GM23338 (cell line): ENCODE measurements around the gene FGF13. TPM values are rescaled to one million over a fixed set of nuclear protein-coding genes. Genes with fewer than 3 reads are reported as not detected.

Experiments
- ATAC-seq: fragments of 200-7000 bp; cut with Tn5 transposase; 3 replicates; pipeline ENCODE4 v1.9.1; 2020
- DNase-seq: peaks from one replicate; pipeline ENCODE4 v3.0.0-alpha.2; 2015; ENCODE audit warnings: low spot score
- H2AFZ ChIP-seq: fragments of 200-600 bp; sonication (generic); 2 replicates; pipeline ENCODE4 v1.8.0; 2016; ENCODE audit warnings: antibody characterized with exemption, mild to moderate bottlenecking, moderate library complexity
- H3F3A ChIP-seq: fragments of 200-600 bp; sonication (generic); replicated peaks from 2 replicates; pipeline ENCODE4 v1.8.0; 2017; ENCODE audit warnings: antibody characterized with exemption, mixed run types, low read depth
- H3K27ac ChIP-seq: fragments of 200-600 bp; sonication (generic); 2 replicates; pipeline ENCODE4 v1.6.1; 2016; ENCODE audit warnings: low read depth
- H3K27me3 ChIP-seq: fragments of 200-600 bp; sonication (generic); 2 replicates; pipeline ENCODE4 v1.8.0; 2016; ENCODE audit warnings: mild to moderate bottlenecking, mixed run types, moderate library complexity; ENCODE audit not compliant: insufficient read depth
- H3K36me3 ChIP-seq: fragments of 200-600 bp; sonication (generic); 2 replicates; pipeline ENCODE4 v1.8.0; 2016; ENCODE audit warnings: mild to moderate bottlenecking; ENCODE audit not compliant: insufficient read depth
- H3K4me1 ChIP-seq: fragments of 200-600 bp; sonication (generic); 2 replicates; pipeline ENCODE4 v1.8.0; 2016; ENCODE audit warnings: mild to moderate bottlenecking, moderate library complexity; ENCODE audit not compliant: insufficient read depth
- H3K4me2 ChIP-seq: fragments of 200-600 bp; sonication (generic); 2 replicates; pipeline ENCODE4 v1.7.1; 2017; ENCODE audit warnings: mixed run types
- H3K4me3 ChIP-seq: fragments of 200-600 bp; sonication (generic); 2 replicates; pipeline ENCODE4 v1.6.1; 2016; ENCODE audit warnings: mixed run types
- H3K79me2 ChIP-seq: fragments of 200-600 bp; sonication (generic); replicated peaks from 2 replicates; pipeline ENCODE4 v1.8.0; 2017; ENCODE audit warnings: mild to moderate bottlenecking; ENCODE audit not compliant: insufficient read depth
- H3K9me2 ChIP-seq: fragments of 200-600 bp; sonication (generic); 2 replicates; pipeline ENCODE4 v1.8.0; 2017; ENCODE audit not compliant: insufficient read depth
- H4K20me1 ChIP-seq: fragments of 200-600 bp; sonication (generic); replicated peaks from 2 replicates; pipeline ENCODE4 v1.8.0; 2017; ENCODE audit warnings: mild to moderate bottlenecking; ENCODE audit not compliant: insufficient read depth
- H3K27ac Mint-ChIP-seq: 2 replicates; pipeline ENCODE4 v1.8.0; 2020; ENCODE audit warnings: inconsistent platforms, mild to moderate bottlenecking, moderate library complexity, mixed read lengths
- H3K27me3 Mint-ChIP-seq: 3 replicates; pipeline ENCODE4 v1.8.0; 2022; ENCODE audit warnings: low read depth, mild to moderate bottlenecking, moderate library complexity, mixed read lengths, inconsistent platforms; ENCODE audit not compliant: insufficient read depth, poor library complexity
- H3K36me3 Mint-ChIP-seq: 3 replicates; pipeline ENCODE4 v1.8.0; 2021; ENCODE audit warnings: low read depth, mild to moderate bottlenecking, inconsistent platforms, moderate library complexity, mixed read lengths
- H3K4me1 Mint-ChIP-seq: 3 replicates; pipeline ENCODE4 v1.8.0; 2020; ENCODE audit warnings: mild to moderate bottlenecking, inconsistent platforms, mixed read lengths
- H3K4me3 Mint-ChIP-seq: 3 replicates; pipeline ENCODE4 v1.8.0; 2021; ENCODE audit warnings: moderate library complexity, mild to moderate bottlenecking, inconsistent platforms, mixed read lengths
- H3K9me3 Mint-ChIP-seq: 3 replicates; pipeline ENCODE4 v1.8.0; 2020; ENCODE audit warnings: moderate library complexity, mild to moderate bottlenecking, inconsistent platforms, mixed read lengths
- CREB1 ChIP-seq: fragments of 250-450 bp; sonication (Bioruptor Pico); IDR thresholded peaks from 2 replicates; pipeline ENCODE4 v1.5.0; 2020; ENCODE audit warnings: low read depth, mild to moderate bottlenecking, moderate library complexity
- EZH2 ChIP-seq: fragments of 200-600 bp; sonication (generic); IDR thresholded peaks from one replicate; pipeline ENCODE4 v1.8.0; 2017; ENCODE audit warnings: antibody characterized with exemption, mild to moderate bottlenecking, low read depth; ENCODE audit not compliant: unreplicated experiment
- EZH2phosphoT487 ChIP-seq: fragments of 200-600 bp; sonication (generic); IDR thresholded peaks from one replicate; pipeline ENCODE4 v1.8.1; 2018; ENCODE audit warnings: antibody characterized with exemption; ENCODE audit not compliant: unreplicated experiment
- JUNB ChIP-seq: IDR thresholded peaks from one replicate; pipeline ENCODE4 v1.6.1; 2016; ENCODE audit warnings: antibody characterized with exemption; ENCODE audit not compliant: unreplicated experiment
- NANOG ChIP-seq: IDR thresholded peaks from 2 replicates; pipeline ENCODE4 v1.6.1; 2016; ENCODE audit warnings: antibody characterized with exemption, borderline replicate concordance
- POLR2AphosphoS5 ChIP-seq: IDR thresholded peaks from 2 replicates; pipeline ENCODE4 v1.6.1; 2016; ENCODE audit warnings: antibody characterized with exemption, low read depth
- STAT1 ChIP-seq: IDR thresholded peaks from one replicate; pipeline ENCODE4 v1.6.1; 2016; ENCODE audit warnings: antibody characterized with exemption; ENCODE audit not compliant: unreplicated experiment
- ZNF114 ChIP-seq: fragments of 250-450 bp; sonication (Bioruptor Pico); IDR thresholded peaks from 2 replicates; pipeline ENCODE4 v1.5.0; 2020; ENCODE audit warnings: mild to moderate bottlenecking, moderate library complexity
- ZNF331 ChIP-seq: fragments of 250-450 bp; sonication (Bioruptor Pico); IDR thresholded peaks from 2 replicates; pipeline ENCODE4 v1.5.0; 2020; ENCODE audit warnings: low read depth, mild to moderate bottlenecking, moderate library complexity
- polyA plus RNA-seq: library from polyadenylated mRNA; unstranded; fragments of >200 nt; fragmentation: Nextera tagmentation; extraction: Ambion mirVana; gene quantifications from 2 replicates; pipeline ENCODE4 v1.2.1, GENCODE V29; 2016
- total RNA-seq: library from RNA; depleted of rRNA; stranded (reverse); fragments of >200 nt; shearing (Covaris generic); gene quantifications from 2 replicates; pipeline ENCODE4 v1.2.3, GENCODE V29; 2014
- TF ChIP-seq, protein P1 (sequence below), 2 experiments: fragments of 200-600 bp in 1 of 2; sonication (generic) in 1 of 2; conservative IDR thresholded peaks; 2 replicates each; pipeline versions ENCODE4 v1.5.1 to v1.6.1; 2016 to 2017; ENCODE audit warnings: antibody characterized with exemption in 2 of 2, low read depth in 2 of 2, mild to moderate bottlenecking in 2 of 2, moderate library complexity in 1 of 2
- TF ChIP-seq, protein P2 (sequence below): IDR thresholded peaks from 2 replicates; pipeline ENCODE4 v1.6.1; 2016; ENCODE audit warnings: antibody characterized with exemption
- TF ChIP-seq, protein P3 (sequence below): IDR thresholded peaks from one replicate; pipeline ENCODE4 v1.6.1; 2018; ENCODE audit warnings: antibody characterized with exemption; ENCODE audit not compliant: unreplicated experiment
- TF ChIP-seq, protein P4 (sequence below): fragments of 250-450 bp; sonication (Bioruptor Pico); IDR thresholded peaks from 2 replicates; pipeline ENCODE4 v1.5.0; 2020; ENCODE audit warnings: mild to moderate bottlenecking, moderate library complexity

FGF13 gene
- total and polyA plus RNA-seq, 2 experiments from 2014 or later, result 18.8 to 20.3 TPM

DNA sequence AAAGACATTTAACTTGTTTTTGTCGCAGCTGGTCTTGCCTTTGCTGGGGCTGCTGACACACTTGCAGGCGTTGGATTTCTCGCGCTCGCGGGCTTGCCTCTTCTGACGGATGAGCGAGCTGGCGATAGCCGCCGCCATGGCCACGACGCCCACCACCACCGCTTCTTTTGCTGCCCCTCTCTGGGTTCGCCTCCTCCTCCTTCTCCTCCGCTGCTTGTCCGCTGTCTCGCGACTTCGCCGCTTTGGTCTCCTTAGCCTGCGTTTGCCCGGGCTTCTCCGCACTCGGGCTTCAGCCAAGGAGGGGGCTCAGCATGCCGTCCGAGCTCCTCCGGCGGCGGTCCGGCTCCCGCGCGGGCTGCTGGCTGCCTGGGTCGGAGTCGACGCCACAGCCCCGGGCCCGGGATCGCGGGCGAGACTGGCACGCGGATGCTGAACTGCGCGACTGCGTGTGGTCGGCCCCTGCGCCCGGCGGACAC lies 613 bp downstream of the FGF13 start:
- peak overlapping the region; percentile 86 for H3K4me2 ChIP-seq
- TF ChIP-seq, protein P1, sequence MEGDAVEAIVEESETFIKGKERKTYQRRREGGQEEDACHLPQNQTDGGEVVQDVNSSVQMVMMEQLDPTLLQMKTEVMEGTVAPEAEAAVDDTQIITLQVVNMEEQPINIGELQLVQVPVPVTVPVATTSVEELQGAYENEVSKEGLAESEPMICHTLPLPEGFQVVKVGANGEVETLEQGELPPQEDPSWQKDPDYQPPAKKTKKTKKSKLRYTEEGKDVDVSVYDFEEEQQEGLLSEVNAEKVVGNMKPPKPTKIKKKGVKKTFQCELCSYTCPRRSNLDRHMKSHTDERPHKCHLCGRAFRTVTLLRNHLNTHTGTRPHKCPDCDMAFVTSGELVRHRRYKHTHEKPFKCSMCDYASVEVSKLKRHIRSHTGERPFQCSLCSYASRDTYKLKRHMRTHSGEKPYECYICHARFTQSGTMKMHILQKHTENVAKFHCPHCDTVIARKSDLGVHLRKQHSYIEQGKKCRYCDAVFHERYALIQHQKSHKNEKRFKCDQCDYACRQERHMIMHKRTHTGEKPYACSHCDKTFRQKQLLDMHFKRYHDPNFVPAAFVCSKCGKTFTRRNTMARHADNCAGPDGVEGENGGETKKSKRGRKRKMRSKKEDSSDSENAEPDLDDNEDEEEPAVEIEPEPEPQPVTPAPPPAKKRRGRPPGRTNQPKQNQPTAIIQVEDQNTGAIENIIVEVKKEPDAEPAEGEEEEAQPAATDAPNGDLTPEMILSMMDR (conservative IDR thresholded peaks at IDR 0.05; ENCODE audit: low read depth in 2 of 2), result no peak
- TF ChIP-seq NANOG (no peak), ZNF114 (CRISPR knock-in tag) (no peak), EZH2 (no peak), JUNB (no peak), STAT1 (no peak), CREB1 (CRISPR knock-in tag) (no peak), POLR2AphosphoS5 (no peak), EZH2phosphoT487 (no peak), ZNF331 (CRISPR knock-in tag) (no peak)
- TF ChIP-seq, protein P2, sequence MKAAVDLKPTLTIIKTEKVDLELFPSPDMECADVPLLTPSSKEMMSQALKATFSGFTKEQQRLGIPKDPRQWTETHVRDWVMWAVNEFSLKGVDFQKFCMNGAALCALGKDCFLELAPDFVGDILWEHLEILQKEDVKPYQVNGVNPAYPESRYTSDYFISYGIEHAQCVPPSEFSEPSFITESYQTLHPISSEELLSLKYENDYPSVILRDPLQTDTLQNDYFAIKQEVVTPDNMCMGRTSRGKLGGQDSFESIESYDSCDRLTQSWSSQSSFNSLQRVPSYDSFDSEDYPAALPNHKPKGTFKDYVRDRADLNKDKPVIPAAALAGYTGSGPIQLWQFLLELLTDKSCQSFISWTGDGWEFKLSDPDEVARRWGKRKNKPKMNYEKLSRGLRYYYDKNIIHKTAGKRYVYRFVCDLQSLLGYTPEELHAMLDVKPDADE, result no peak
- TF ChIP-seq, protein P3, sequence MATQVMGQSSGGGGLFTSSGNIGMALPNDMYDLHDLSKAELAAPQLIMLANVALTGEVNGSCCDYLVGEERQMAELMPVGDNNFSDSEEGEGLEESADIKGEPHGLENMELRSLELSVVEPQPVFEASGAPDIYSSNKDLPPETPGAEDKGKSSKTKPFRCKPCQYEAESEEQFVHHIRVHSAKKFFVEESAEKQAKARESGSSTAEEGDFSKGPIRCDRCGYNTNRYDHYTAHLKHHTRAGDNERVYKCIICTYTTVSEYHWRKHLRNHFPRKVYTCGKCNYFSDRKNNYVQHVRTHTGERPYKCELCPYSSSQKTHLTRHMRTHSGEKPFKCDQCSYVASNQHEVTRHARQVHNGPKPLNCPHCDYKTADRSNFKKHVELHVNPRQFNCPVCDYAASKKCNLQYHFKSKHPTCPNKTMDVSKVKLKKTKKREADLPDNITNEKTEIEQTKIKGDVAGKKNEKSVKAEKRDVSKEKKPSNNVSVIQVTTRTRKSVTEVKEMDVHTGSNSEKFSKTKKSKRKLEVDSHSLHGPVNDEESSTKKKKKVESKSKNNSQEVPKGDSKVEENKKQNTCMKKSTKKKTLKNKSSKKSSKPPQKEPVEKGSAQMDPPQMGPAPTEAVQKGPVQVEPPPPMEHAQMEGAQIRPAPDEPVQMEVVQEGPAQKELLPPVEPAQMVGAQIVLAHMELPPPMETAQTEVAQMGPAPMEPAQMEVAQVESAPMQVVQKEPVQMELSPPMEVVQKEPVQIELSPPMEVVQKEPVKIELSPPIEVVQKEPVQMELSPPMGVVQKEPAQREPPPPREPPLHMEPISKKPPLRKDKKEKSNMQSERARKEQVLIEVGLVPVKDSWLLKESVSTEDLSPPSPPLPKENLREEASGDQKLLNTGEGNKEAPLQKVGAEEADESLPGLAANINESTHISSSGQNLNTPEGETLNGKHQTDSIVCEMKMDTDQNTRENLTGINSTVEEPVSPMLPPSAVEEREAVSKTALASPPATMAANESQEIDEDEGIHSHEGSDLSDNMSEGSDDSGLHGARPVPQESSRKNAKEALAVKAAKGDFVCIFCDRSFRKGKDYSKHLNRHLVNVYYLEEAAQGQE, result no peak
- TF ChIP-seq, protein P4, sequence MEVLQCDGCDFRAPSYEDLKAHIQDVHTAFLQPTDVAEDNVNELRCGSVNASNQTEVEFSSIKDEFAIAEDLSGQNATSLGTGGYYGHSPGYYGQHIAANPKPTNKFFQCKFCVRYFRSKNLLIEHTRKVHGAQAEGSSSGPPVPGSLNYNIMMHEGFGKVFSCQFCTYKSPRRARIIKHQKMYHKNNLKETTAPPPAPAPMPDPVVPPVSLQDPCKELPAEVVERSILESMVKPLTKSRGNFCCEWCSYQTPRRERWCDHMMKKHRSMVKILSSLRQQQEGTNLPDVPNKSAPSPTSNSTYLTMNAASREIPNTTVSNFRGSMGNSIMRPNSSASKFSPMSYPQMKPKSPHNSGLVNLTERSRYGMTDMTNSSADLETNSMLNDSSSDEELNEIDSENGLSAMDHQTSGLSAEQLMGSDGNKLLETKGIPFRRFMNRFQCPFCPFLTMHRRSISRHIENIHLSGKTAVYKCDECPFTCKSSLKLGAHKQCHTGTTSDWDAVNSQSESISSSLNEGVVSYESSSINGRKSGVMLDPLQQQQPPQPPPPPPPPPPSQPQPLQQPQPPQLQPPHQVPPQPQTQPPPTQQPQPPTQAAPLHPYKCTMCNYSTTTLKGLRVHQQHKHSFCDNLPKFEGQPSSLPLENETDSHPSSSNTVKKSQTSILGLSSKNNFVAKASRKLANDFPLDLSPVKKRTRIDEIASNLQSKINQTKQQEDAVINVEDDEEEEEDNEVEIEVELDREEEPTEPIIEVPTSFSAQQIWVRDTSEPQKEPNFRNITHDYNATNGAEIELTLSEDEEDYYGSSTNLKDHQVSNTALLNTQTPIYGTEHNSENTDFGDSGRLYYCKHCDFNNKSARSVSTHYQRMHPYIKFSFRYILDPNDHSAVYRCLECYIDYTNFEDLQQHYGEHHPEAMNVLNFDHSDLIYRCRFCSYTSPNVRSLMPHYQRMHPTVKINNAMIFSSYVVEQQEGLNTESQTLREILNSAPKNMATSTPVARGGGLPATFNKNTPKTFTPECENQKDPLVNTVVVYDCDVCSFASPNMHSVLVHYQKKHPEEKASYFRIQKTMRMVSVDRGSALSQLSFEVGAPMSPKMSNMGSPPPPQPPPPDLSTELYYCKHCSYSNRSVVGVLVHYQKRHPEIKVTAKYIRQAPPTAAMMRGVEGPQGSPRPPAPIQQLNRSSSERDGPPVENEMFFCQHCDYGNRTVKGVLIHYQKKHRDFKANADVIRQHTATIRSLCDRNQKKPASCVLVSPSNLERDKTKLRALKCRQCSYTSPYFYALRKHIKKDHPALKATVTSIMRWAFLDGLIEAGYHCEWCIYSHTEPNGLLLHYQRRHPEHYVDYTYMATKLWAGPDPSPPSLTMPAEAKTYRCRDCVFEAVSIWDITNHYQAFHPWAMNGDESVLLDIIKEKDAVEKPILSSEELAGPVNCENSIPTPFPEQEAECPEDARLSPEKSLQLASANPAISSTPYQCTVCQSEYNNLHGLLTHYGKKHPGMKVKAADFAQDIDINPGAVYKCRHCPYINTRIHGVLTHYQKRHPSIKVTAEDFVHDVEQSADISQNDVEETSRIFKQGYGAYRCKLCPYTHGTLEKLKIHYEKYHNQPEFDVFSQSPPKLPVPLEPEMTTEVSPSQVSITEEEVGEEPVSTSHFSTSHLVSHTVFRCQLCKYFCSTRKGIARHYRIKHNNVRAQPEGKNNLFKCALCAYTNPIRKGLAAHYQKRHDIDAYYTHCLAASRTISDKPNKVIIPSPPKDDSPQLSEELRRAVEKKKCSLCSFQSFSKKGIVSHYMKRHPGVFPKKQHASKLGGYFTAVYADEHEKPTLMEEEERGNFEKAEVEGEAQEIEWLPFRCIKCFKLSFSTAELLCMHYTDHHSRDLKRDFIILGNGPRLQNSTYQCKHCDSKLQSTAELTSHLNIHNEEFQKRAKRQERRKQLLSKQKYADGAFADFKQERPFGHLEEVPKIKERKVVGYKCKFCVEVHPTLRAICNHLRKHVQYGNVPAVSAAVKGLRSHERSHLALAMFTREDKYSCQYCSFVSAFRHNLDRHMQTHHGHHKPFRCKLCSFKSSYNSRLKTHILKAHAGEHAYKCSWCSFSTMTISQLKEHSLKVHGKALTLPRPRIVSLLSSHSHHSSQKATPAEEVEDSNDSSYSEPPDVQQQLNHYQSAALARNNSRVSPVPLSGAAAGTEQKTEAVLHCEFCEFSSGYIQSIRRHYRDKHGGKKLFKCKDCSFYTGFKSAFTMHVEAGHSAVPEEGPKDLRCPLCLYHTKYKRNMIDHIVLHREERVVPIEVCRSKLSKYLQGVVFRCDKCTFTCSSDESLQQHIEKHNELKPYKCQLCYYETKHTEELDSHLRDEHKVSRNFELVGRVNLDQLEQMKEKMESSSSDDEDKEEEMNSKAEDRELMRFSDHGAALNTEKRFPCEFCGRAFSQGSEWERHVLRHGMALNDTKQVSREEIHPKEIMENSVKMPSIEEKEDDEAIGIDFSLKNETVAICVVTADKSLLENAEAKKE (CRISPR knock-in tag), result no peak
- no peaks in the 10 kb centered on the region for H3F3A ChIP-seq
- 0 out of 2 replicates have a peak, but pooled peaks cover 3% of the 10 kb centered on the region for H3K27me3 ChIP-seq
- H3K79me2 ChIP-seq, result peaks cover 22% of the 10 kb centered on the region
- H2AFZ ChIP-seq, result no peak overlapping the region
- DNase-seq (peak; percentile 28), ATAC-seq (peak; percentile 35)
- no peaks in the 10 kb centered on the region for H3K9me2 ChIP-seq
- H3K27ac ChIP-seq, result no peak overlapping the region
- peaks cover 8% of the 10 kb centered on the region; the same call in 2 of the 3 replicates for H3K36me3 Mint-ChIP-seq
- peak overlapping the region; percentile 66 for H3K4me3 ChIP-seq
- H3K9me3 Mint-ChIP-seq, result no peaks in the 10 kb centered on the region
- H3K4me1 Mint-ChIP-seq, result peaks cover 23% of the 10 kb centered on the region
- 0 out of 2 replicates have a peak, but pooled peaks cover 13% of the 10 kb centered on the region for H3K4me1 ChIP-seq
- no peaks in the 10 kb centered on the region for H3K36me3 ChIP-seq
- H4K20me1 ChIP-seq, result no peaks in the 10 kb centered on the region
- peak overlapping the region; percentile 89 for H3K4me3 Mint-ChIP-seq
- H3K27me3 Mint-ChIP-seq, result peaks cover 2% of the 10 kb centered on the region
- no peak overlapping the region for H3K27ac Mint-ChIP-seq
